K562 (cell line): ENCODE data around the gene KRT35. TPM values are rescaled to one million over a fixed set of nuclear protein-coding genes. Genes with fewer than 3 reads are reported as not detected.

Experiments used
- E2F5 ChIP-seq: sonication (generic); formaldehyde crosslinking; IDR thresholded peaks from 2 replicates; pipeline ENCODE4 v1.8.0; 2022; ENCODE audit warnings: mild to moderate bottlenecking, missing genetic modification reagents
- FOXA3 ChIP-seq, 2 experiments: fragments of 450-650 bp in 1 of 2; sonication (generic) in 1 of 2; formaldehyde crosslinking; IDR thresholded peaks in 1 of 2; conservative IDR thresholded peaks in 1 of 2; 2 replicates each; pipeline versions ENCODE4 v1.4.0 to v1.8.0; 2020 to 2022; ENCODE audit warnings: mild to moderate bottlenecking in 2 of 2, missing genetic modification reagents in 1 of 2
- FOXK2 ChIP-seq, 2 experiments: fragments of 450-650 bp; IDR thresholded peaks in 1 of 2; conservative IDR thresholded peaks in 1 of 2; 2 replicates each; pipeline ENCODE4 v1.6.1; 2016; ENCODE audit warnings: low read depth in 2 of 2, mild to moderate bottlenecking in 1 of 2
- HNRNPLL ChIP-seq: fragments of 200-400 bp; formaldehyde crosslinking; IDR thresholded peaks from 2 replicates; pipeline ENCODE4 v1.6.1; 2017; ENCODE audit warnings: low read length, low read depth, mild to moderate bottlenecking; ENCODE audit not compliant: poor library complexity, severe bottlenecking
- MAX ChIP-seq: sonication (generic); formaldehyde crosslinking; IDR thresholded peaks from 2 replicates; pipeline ENCODE4 v1.9.0; 2022; ENCODE audit warnings: mild to moderate bottlenecking, missing genetic modification reagents
- RBM34 ChIP-seq: fragments of 200-400 bp; formaldehyde crosslinking; IDR thresholded peaks from 2 replicates; pipeline ENCODE4 v1.6.1; 2018; ENCODE audit warnings: low read length, borderline replicate concordance; ENCODE audit not compliant: insufficient read depth
- TRIM24 ChIP-seq, 2 experiments: fragments of 450-650 bp; IDR thresholded peaks; 2 replicates each; pipeline ENCODE4 v1.6.1; 2016
- ZBTB49 ChIP-seq: sonication (generic); formaldehyde crosslinking; IDR thresholded peaks from 2 replicates; pipeline ENCODE4 v1.8.0; 2022; ENCODE audit warnings: missing genetic modification reagents, mild to moderate bottlenecking, borderline replicate concordance
- ZNF407 ChIP-seq: fragments of 450-650 bp; IDR thresholded peaks from 2 replicates; pipeline ENCODE4 v1.6.1; 2016; ENCODE audit warnings: low read depth
- ZNF408 ChIP-seq: fragments of 250-450 bp; sonication (Bioruptor Pico); IDR thresholded peaks from 2 replicates; pipeline ENCODE4 v1.4.0; 2020; ENCODE audit warnings: low read depth, mild to moderate bottlenecking, moderate library complexity
- ZNF668 ChIP-seq: fragments of 250-450 bp; sonication (Bioruptor Pico); IDR thresholded peaks from 2 replicates; pipeline ENCODE4 v1.8.0; 2022; ENCODE audit warnings: mild to moderate bottlenecking, inconsistent platforms
- ZNF77 ChIP-seq: fragments of 250-450 bp; sonication (Bioruptor Pico); IDR thresholded peaks from 2 replicates; pipeline ENCODE4 v1.5.0; 2020
- ZSCAN29 ChIP-seq: fragments of 450-650 bp; IDR thresholded peaks from 2 replicates; pipeline ENCODE4 v1.6.1; 2017
- polyA plus RNA-seq, 8 experiments: library from polyadenylated mRNA; depleted of rRNA in 4 of 8; stranded (reverse) in 5 of 8; unstranded in 3 of 8; fragments of >200 nt; fragmentation: Nextera tagmentation in 2 of 8; fragmentation: Illumina TruSeq in 1 of 8; extraction: Ambion mirVana in 2 of 8; extraction: Trizol in 1 of 8; gene quantifications; 2 replicates each; pipeline versions ENCODE4 v1.2.1 to v1.2.3, GENCODE V29; 2011 to 2014; ENCODE audit warnings: inconsistent platforms in 1 of 8, missing spikeins in 1 of 8
- total RNA-seq, 7 experiments: library from RNA; depleted of rRNA in 6 of 7; stranded (reverse); fragments of >200 nt in 6 of 7; fragmentation: Illumina TruSeq in 2 of 7; extraction: Trizol in 2 of 7; gene quantifications; 2 replicates each; pipeline versions ENCODE4 v1.2.1 to v1.2.3, GENCODE V29; 2011 to 2021; ENCODE audit warnings: low replicate concordance in 1 of 7

Gene KRT35
- total and polyA plus RNA-seq, 9 of the 15 experiments (the other 6 are each of a cell fraction or from before 2014, with no cell fraction given) = not detected

GRCh38 chr17:41476866-41477815 lies 3.8 kb downstream of the KRT35 start (continued):
- no peak for TF ChIP-seq FOXA3 (CRISPR knock-in tag; conservative IDR thresholded peaks at IDR 0.05 in 1 of 2, IDR thresholded peaks at IDR 0.05 in 1 of 2)
- TF ChIP-seq HNRNPLL = no peak
- TF ChIP-seq ZNF408 (CRISPR knock-in tag) = no peak
- no peak for TF ChIP-seq FOXK2 (conservative IDR thresholded peaks at IDR 0.05 in 1 of 2, IDR thresholded peaks at IDR 0.05 in 1 of 2; ENCODE audit: low read depth in 2 of 2)
- no peak for TF ChIP-seq ZNF407
- TF ChIP-seq ZSCAN29 = no peak
- no peak for TF ChIP-seq ZNF668 (CRISPR knock-in tag)
- no peak for TF ChIP-seq E2F5 (CRISPR knock-in tag)
- TF ChIP-seq ZNF77 (CRISPR knock-in tag) = no peak
- no peak for TF ChIP-seq MAX (CRISPR knock-in tag)
- no peak for TF ChIP-seq TRIM24 (IDR thresholded peaks at IDR 0.05)
- no peak for TF ChIP-seq ZBTB49 (CRISPR knock-in tag)
- TF ChIP-seq RBM34 = no peak
